Stomach smooth muscle (tissue), 2 donors: ENCODE data around the gene BCL2L1.
A peak's percentile ranks its signal among the peaks of the same experiment; 100 is the strongest.

Experiments used
- H3K27ac ChIP-seq: one replicate; pipeline ENCODE4 v1.7.0; 2013; ENCODE audit warnings: mild to moderate bottlenecking, low read length, inconsistent platforms
- H3K27me3 ChIP-seq, 2 donors: one replicate each; pipeline ENCODE4 v1.7.0; 2013; ENCODE audit warnings: low read length in 2 of 2; ENCODE audit not compliant: insufficient read depth in 2 of 2, control insufficient read depth in 1 of 2
- H3K36me3 ChIP-seq, 2 donors: one replicate each; pipeline ENCODE4 v1.7.0; 2013; ENCODE audit warnings: low read length in 2 of 2; ENCODE audit not compliant: control insufficient read depth in 2 of 2, insufficient read depth in 2 of 2
- H3K4me1 ChIP-seq: one replicate; pipeline ENCODE4 v1.7.0; 2013; ENCODE audit warnings: low read length; ENCODE audit not compliant: control insufficient read depth, insufficient read depth
- H3K4me3 ChIP-seq, 2 donors: one replicate each; pipeline ENCODE4 v1.7.0; 2013; ENCODE audit warnings: low read length in 2 of 2
- H3K9ac ChIP-seq, 2 donors: one replicate each; pipeline ENCODE4 v1.7.0; 2013; ENCODE audit warnings: low read length in 2 of 2, mild to moderate bottlenecking in 1 of 2
- H3K9me3 ChIP-seq, 2 donors: one replicate each; pipeline ENCODE4 v1.7.0; 2013; ENCODE audit warnings: low read length in 2 of 2; ENCODE audit not compliant: control insufficient read depth in 2 of 2
- donor health status: healthy.
- donor health status: Pancreatic carcinoma.

BCL2L1 gene

GRCh38 chr20:31723319-31724078 lies 831 bp upstream of the BCL2L1 start:
- peak overlapping the region; percentile 92 to 96 for H3K4me3 ChIP-seq

GRCh38 chr20:31723069-31723318 lies 326 bp upstream of the BCL2L1 start:
- Histone ChIP-seq H3K4me3 (peak overlapping the region; percentile 92 to 96), H3K4me1 (peaks cover 43% of the 10 kb centered on the region), H3K27me3 (no peaks in the 10 kb centered on the region), H3K9ac (peak overlapping the region; percentile 98 to 100), H3K27ac (peak overlapping the region; percentile 98), H3K36me3 (peaks cover 4 to 17% of the 10 kb centered on the region in 2 donors), H3K9me3 (no peaks in the 10 kb centered on the region)

More at GRCh38 chr20:31723319-31724078, 831 bp upstream of the BCL2L1 start:
- Histone ChIP-seq H3K9me3 (no peaks in the 10 kb centered on the region), H3K9ac (peak overlapping the region; percentile 98 to 100), H3K27ac (peak overlapping the region; percentile 98), H3K27me3 (no peaks in the 10 kb centered on the region), H3K36me3 (peaks cover 4 to 17% of the 10 kb centered on the region in 2 donors), H3K4me1 (peaks cover 40% of the 10 kb centered on the region)

- peak overlapping the region; percentile 98 to 100 for H3K9ac ChIP-seq
- no peaks in the 10 kb centered on the region for H3K27me3 ChIP-seq
- H3K9me3 ChIP-seq: no peaks in the 10 kb centered on the region
- peaks cover 49% of the 10 kb centered on the region for H3K4me1 ChIP-seq
- H3K4me3 ChIP-seq: peak overlapping the region; percentile 92 to 96
- H3K27ac ChIP-seq: peak overlapping the region; percentile 98
- peaks cover 4 to 17% of the 10 kb centered on the region in 2 donors for H3K36me3 ChIP-seq
Observed at GRCh38 chr20:31721408-31722256, 1.0 kb downstream of the BCL2L1 start.

- Histone ChIP-seq H3K27ac (no peak overlapping the region), H3K4me1 (peaks cover 50% of the 10 kb centered on the region), H3K9me3 (no peaks in the 10 kb centered on the region), H3K36me3 (peaks cover 4 to 17% of the 10 kb centered on the region in 2 donors), H3K27me3 (no peaks in the 10 kb centered on the region), H3K9ac (peak overlapping the region; percentile 62 to 100), H3K4me3 (peak overlapping the region; percentile 92 to 96)
Observed at GRCh38 chr20:31720486-31721407, 1.9 kb downstream of the BCL2L1 start.

- H3K27me3 ChIP-seq: no peaks in the 10 kb centered on the region
- H3K27ac ChIP-seq: no peak overlapping the region
Observed at GRCh38 chr20:31719644-31720485, 2.8 kb downstream of the BCL2L1 start.

GRCh38 chr20:31718952-31719643 lies 3.6 kb downstream of the BCL2L1 start:
- Histone ChIP-seq H3K4me3 (peak overlapping the region; percentile 11 to 92), H3K9ac (no peak overlapping the region), H3K27me3 (no peaks in the 10 kb centered on the region), H3K9me3 (no peaks in the 10 kb centered on the region), H3K27ac (no peak overlapping the region), H3K36me3 (peaks cover 4 to 22% of the 10 kb centered on the region in 2 donors), H3K4me1 (peaks cover 52% of the 10 kb centered on the region)

More at GRCh38 chr20:31719644-31720485, 2.8 kb downstream of the BCL2L1 start:
- peak overlapping the region; percentile 92 to 96 for H3K4me3 ChIP-seq
- H3K36me3 ChIP-seq: peaks cover 4 to 20% of the 10 kb centered on the region in 2 donors
- H3K9me3 ChIP-seq: no peaks in the 10 kb centered on the region
- no peak overlapping the region for H3K9ac ChIP-seq
- H3K4me1 ChIP-seq: peaks cover 50% of the 10 kb centered on the region

- Histone ChIP-seq H3K4me1 (peaks cover 56% of the 10 kb centered on the region), H3K9me3 (no peaks in the 10 kb centered on the region), H3K27ac (no peak overlapping the region), H3K9ac (peak overlapping the region in 1 of 2 donors; percentile 21), H3K27me3 (no peaks in the 10 kb centered on the region), H3K4me3 (peak overlapping the region in 1 of 2 donors; percentile 35), H3K36me3 (peaks cover 4 to 24% of the 10 kb centered on the region in 2 donors)
Observed at GRCh38 chr20:31717478-31718201, 5.0 kb downstream of the BCL2L1 start.

GRCh38 chr20:31716818-31717477 lies 5.7 kb downstream of the BCL2L1 start:
- H3K36me3 ChIP-seq: peaks cover 4 to 24% of the 10 kb centered on the region in 2 donors
- H3K4me3 ChIP-seq: peak overlapping the region in 1 of 2 donors; percentile 44
- no peak overlapping the region for H3K9ac ChIP-seq
- no peaks in the 10 kb centered on the region for H3K27me3 ChIP-seq
- H3K9me3 ChIP-seq: no peaks in the 10 kb centered on the region
- peaks cover 61% of the 10 kb centered on the region for H3K4me1 ChIP-seq
- no peak overlapping the region for H3K27ac ChIP-seq
